DMS79 (cell line): ENCODE results near the gene EIF1AD.
A peak's percentile ranks its signal among the peaks of the same experiment; 100 is the strongest.
"Not testable (repeated sequence)": the region's sequence is repeated elsewhere in the genome, so short reads cannot be mapped to it uniquely, and the experiment has no call there.

Experiments
- DNase-seq: peaks from one replicate; lab custom pipeline; 2025; lab: John Stamatoyannopoulos, UW

EIF1AD gene

GRCh38 chr11:65968600-65969482 is 33.1 kb downstream of the EIF1AD start:
- no peak for DNase-seq

GRCh38 chr11:65967329-65967934 is 34.5 kb downstream of the EIF1AD start:
- DNase-seq = no peak

- DNase-seq = no peak
Observed at GRCh38 chr11:65965986-65966762, 35.8 kb downstream of the EIF1AD start.

- DNase-seq = no peak
Observed at GRCh38 chr11:65964906-65965305, 37.1 kb downstream of the EIF1AD start.

- no peak for DNase-seq
Observed at GRCh38 chr11:65962141-65962564, 39.8 kb downstream of the EIF1AD start.

- DNase-seq = peak; percentile 98
Observed at GRCh38 chr11:65961267-65962140, 40.5 kb downstream of the EIF1AD start, which contains the start of gene SART1. Gene SART1 (plus strand): TSS chr11:65961734. CDS start chr11:65961781, 47 bp downstream.

- no peak for DNase-seq
Observed at GRCh38 chr11:65960824-65961266, 41.1 kb downstream of the EIF1AD start.

- no peak for DNase-seq
Observed at GRCh38 chr11:65958774-65959420, 43.1 kb downstream of the EIF1AD start.

- DNase-seq = no peak
Observed at GRCh38 chr11:65958291-65958690, 43.7 kb downstream of the EIF1AD start.

GRCh38 chr11:65954771-65955170 is 47.2 kb downstream of the EIF1AD start:
- no peak for DNase-seq

GRCh38 chr11:65953471-65953870 is 48.5 kb downstream of the EIF1AD start:
- no peak for DNase-seq

- DNase-seq = no peak
Observed at GRCh38 chr11:65952052-65952521, 49.9 kb downstream of the EIF1AD start.

GRCh38 chr11:65951641-65952040 is 50.3 kb downstream of the EIF1AD start:
- not testable (repeated sequence) for DNase-seq

GRCh38 chr11:65950711-65951110 is 51.2 kb downstream of the EIF1AD start:
- DNase-seq = not testable (repeated sequence)

- DNase-seq = no peak
Observed at GRCh38 chr11:65947603-65948125, 54.3 kb downstream of the EIF1AD start.

GRCh38 chr11:65947133-65947532 is 54.8 kb downstream of the EIF1AD start:
- no peak for DNase-seq

GRCh38 chr11:65946655-65947054 is 55.3 kb downstream of the EIF1AD start:
- no peak for DNase-seq
